OCI-LY3 (cell line): ENCODE results near the gene P4HTM.

Experiments
- EZH2phosphoT487 ChIP-seq: fragments of 200-600 bp; shearing (Covaris generic); IDR thresholded peaks from 2 replicates; pipeline ENCODE4 v1.6.1; 2018; ENCODE audit warnings: antibody characterized with exemption, mixed run types, low read depth
- TF ChIP-seq, protein P1 (sequence below): fragments of 200-600, 300-600 bp; sonication (generic); IDR thresholded peaks from 2 replicates; pipeline ENCODE4 v1.5.1; 2014; ENCODE audit warnings: antibody characterized with exemption, low read length, low read depth

- TF ChIP-seq, protein P1, sequence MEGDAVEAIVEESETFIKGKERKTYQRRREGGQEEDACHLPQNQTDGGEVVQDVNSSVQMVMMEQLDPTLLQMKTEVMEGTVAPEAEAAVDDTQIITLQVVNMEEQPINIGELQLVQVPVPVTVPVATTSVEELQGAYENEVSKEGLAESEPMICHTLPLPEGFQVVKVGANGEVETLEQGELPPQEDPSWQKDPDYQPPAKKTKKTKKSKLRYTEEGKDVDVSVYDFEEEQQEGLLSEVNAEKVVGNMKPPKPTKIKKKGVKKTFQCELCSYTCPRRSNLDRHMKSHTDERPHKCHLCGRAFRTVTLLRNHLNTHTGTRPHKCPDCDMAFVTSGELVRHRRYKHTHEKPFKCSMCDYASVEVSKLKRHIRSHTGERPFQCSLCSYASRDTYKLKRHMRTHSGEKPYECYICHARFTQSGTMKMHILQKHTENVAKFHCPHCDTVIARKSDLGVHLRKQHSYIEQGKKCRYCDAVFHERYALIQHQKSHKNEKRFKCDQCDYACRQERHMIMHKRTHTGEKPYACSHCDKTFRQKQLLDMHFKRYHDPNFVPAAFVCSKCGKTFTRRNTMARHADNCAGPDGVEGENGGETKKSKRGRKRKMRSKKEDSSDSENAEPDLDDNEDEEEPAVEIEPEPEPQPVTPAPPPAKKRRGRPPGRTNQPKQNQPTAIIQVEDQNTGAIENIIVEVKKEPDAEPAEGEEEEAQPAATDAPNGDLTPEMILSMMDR = no peak
- TF ChIP-seq EZH2phosphoT487 = no peak
Measured at GRCh38 chr3:49028673-49029562, 38.9 kb downstream of the P4HTM start, which contains the start of gene IMPDH2.
